SK-N-SH (cell line): ENCODE data around the gene AGFG1. TPM values are rescaled to one million over a fixed set of nuclear protein-coding genes. Genes with fewer than 3 reads are reported as not detected.

ENCODE experiments used
- CTCF ChIA-PET: fragments of 300-600, 350-600 bp; formaldehyde crosslinking; extraction: SDS; loops from one replicate; lab custom pipeline; 2021; lab: Yijun Ruan, JAX
- POLR2A ChIA-PET: fragments of 350-600 bp; sonication (Branson Sonifier 250); formaldehyde crosslinking; extraction: SDS; loops from one replicate; lab custom pipeline; 2020; ENCODE audit warnings: antibody characterized with exemption, inconsistent platforms; lab: Yijun Ruan, JAX
- DNase-seq: peaks from one replicate; pipeline ENCODE4 v3.0.0; 2012
- H2AFZ ChIP-seq: fragments of 200-600 bp; sonication (generic); 2 replicates; pipeline ENCODE4 v1.8.1; 2016; ENCODE audit warnings: antibody characterized with exemption, mild to moderate bottlenecking, low read depth
- H3F3A ChIP-seq: fragments of 200-600 bp; sonication (generic); replicated peaks from 2 replicates; pipeline ENCODE3; 2016; ENCODE audit warnings: antibody characterized with exemption, mild to moderate bottlenecking; ENCODE audit not compliant: insufficient read depth
- H3K27ac ChIP-seq, 2 experiments: fragments of 200-500 bp in 1 of 2; fragments of 200-600 bp in 1 of 2; sonication (Bioruptor generic) in 1 of 2; sonication (generic), shearing (Covaris generic) in 1 of 2; 2 replicates each; pipeline versions ENCODE4 v1.5.1 to v1.6.1; 2014 to 2016; ENCODE audit warnings: low read depth in 2 of 2, inconsistent platforms in 1 of 2, low read length in 1 of 2, mild to moderate bottlenecking in 1 of 2, mixed read lengths in 1 of 2
- H3K27me3 ChIP-seq: fragments of 200-600 bp; sonication (generic), shearing (Covaris generic); 2 replicates; pipeline ENCODE4 v1.6.1; 2016; ENCODE audit warnings: mixed run types; ENCODE audit not compliant: insufficient read depth
- H3K36me3 ChIP-seq, 2 experiments: fragments of 200-500 bp in 1 of 2; fragments of 200-600 bp in 1 of 2; sonication (Bioruptor generic) in 1 of 2; sonication (generic) in 1 of 2; replicated peaks in 1 of 2; 2 replicates each; pipeline versions ENCODE3 to v1.5.1; 2014 to 2016; ENCODE audit warnings: low read length in 1 of 2, mild to moderate bottlenecking in 1 of 2; ENCODE audit not compliant: insufficient read depth in 2 of 2, control insufficient read depth in 1 of 2
- H3K4me1 ChIP-seq, 2 experiments: fragments of 200-500 bp in 1 of 2; fragments of 200-600 bp in 1 of 2; sonication (Bioruptor generic) in 1 of 2; sonication (generic), shearing (Covaris generic) in 1 of 2; 2 replicates each; pipeline versions ENCODE4 v1.5.1 to v1.6.1; 2014 to 2016; ENCODE audit warnings: low read depth in 1 of 2, low read length in 1 of 2, mixed run types in 1 of 2; ENCODE audit not compliant: insufficient read depth in 2 of 2, control insufficient read depth in 1 of 2
- H3K4me2 ChIP-seq: fragments of 200-600 bp; sonication (generic), shearing (Covaris generic); 2 replicates; pipeline ENCODE4 v1.6.1; 2017; ENCODE audit warnings: mixed run types
- H3K4me3 ChIP-seq, 2 experiments: fragments of 200-500 bp in 1 of 2; fragments of 200-600 bp in 1 of 2; sonication (Bioruptor generic) in 1 of 2; sonication (generic), shearing (Covaris generic) in 1 of 2; 2 replicates each; pipeline versions ENCODE4 v1.5.1 to v1.8.1; 2014 to 2016; ENCODE audit warnings: low read depth in 2 of 2, inconsistent platforms in 1 of 2, low read length in 1 of 2, mild to moderate bottlenecking in 1 of 2, mixed read lengths in 1 of 2, moderate library complexity in 1 of 2
- H3K79me2 ChIP-seq: fragments of 200-600 bp; sonication (generic); 2 replicates; pipeline ENCODE4 v1.8.1; 2017; ENCODE audit warnings: mild to moderate bottlenecking; ENCODE audit not compliant: insufficient read depth
- H3K9ac ChIP-seq: fragments of 200-600 bp; sonication (generic); 2 replicates; pipeline ENCODE4 v1.6.1; 2017; ENCODE audit warnings: mixed run types
- H3K9me2 ChIP-seq: fragments of 200-600 bp; sonication (generic); 2 replicates; pipeline ENCODE4 v1.6.1; 2017; ENCODE audit warnings: mixed run types
- H3K9me3 ChIP-seq: fragments of 200-600 bp; sonication (generic); 2 replicates; pipeline ENCODE4 v1.6.1; 2017; ENCODE audit warnings: mixed run types, mild to moderate bottlenecking, moderate library complexity
- H4K20me1 ChIP-seq: fragments of 200-600 bp; sonication (generic); 2 replicates; pipeline ENCODE4 v1.6.1; 2017; ENCODE audit warnings: mild to moderate bottlenecking, mixed run types; ENCODE audit not compliant: insufficient read depth
- EP300 ChIP-seq, 2 experiments: IDR thresholded peaks; 2 replicates each; pipeline versions ENCODE4 v1.4.0 to v1.6.1; 2012; ENCODE audit warnings: borderline replicate concordance in 1 of 2, low read depth in 1 of 2, low read length in 1 of 2
- FOXJ3 ChIP-seq: sonication (generic); formaldehyde crosslinking; IDR thresholded peaks from 2 replicates; pipeline ENCODE4 v1.5.1; 2020; ENCODE audit warnings: mild to moderate bottlenecking, missing genetic modification reagents
- JUND ChIP-seq: IDR thresholded peaks from 2 replicates; pipeline ENCODE4 v1.4.0; 2012
- MXI1 ChIP-seq: IDR thresholded peaks from 2 replicates; pipeline ENCODE4 v1.6.1; 2012; ENCODE audit warnings: mild to moderate bottlenecking, low read depth, low read length, improper control_type of control experiment
- RAD21 ChIP-seq: IDR thresholded peaks from 2 replicates; pipeline ENCODE4 v1.6.1; 2012; ENCODE audit warnings: mild to moderate bottlenecking, low read length
- RFX5 ChIP-seq: IDR thresholded peaks from 2 replicates; pipeline ENCODE4 v1.6.1; 2012; ENCODE audit warnings: mild to moderate bottlenecking, improper control_type of control experiment, low read length
- SIN3A ChIP-seq: IDR thresholded peaks from 2 replicates; pipeline ENCODE4 v1.6.1; 2012; ENCODE audit warnings: low read depth, mild to moderate bottlenecking, low read length, moderate library complexity, borderline replicate concordance
- YY1 ChIP-seq: IDR thresholded peaks from 2 replicates; pipeline ENCODE4 v1.4.0; 2012; ENCODE audit warnings: low read depth, mild to moderate bottlenecking
- ZBTB33 ChIP-seq: IDR thresholded peaks from 2 replicates; pipeline ENCODE4 v1.4.0; 2012; ENCODE audit warnings: low read depth, borderline replicate concordance
- WGBS: methylation state at CpG from one replicate; pipeline ENCODE4 v1.1.6; 2017; ENCODE audit warnings: low lambda C conversion rate; 5-methylcytosine and 5-hydroxymethylcytosine counted together
- polyA plus RNA-seq, 3 experiments: library from polyadenylated mRNA; depleted of rRNA; stranded (reverse); fragments of >200 nt; gene quantifications; 2 replicates each; pipeline ENCODE4 v1.2.3, GENCODE V29; 2012
- TF ChIP-seq, protein P1 (sequence below): fragments of 200-600 bp; sonication (generic); IDR thresholded peaks from 2 replicates; pipeline ENCODE4 v1.6.1; 2017; ENCODE audit warnings: antibody characterized with exemption, mild to moderate bottlenecking, moderate library complexity
- TF ChIP-seq, protein P2 (sequence below): IDR thresholded peaks from 2 replicates; pipeline ENCODE4 v1.4.0; 2012; ENCODE audit warnings: low read depth, borderline replicate concordance
- TF ChIP-seq, protein P3 (sequence below): IDR thresholded peaks from 2 replicates; pipeline ENCODE4; 2012

The AGFG1 gene
- polyA plus RNA-seq, 1 of the 3 experiments (the other 2 are of a cell fraction): 42.3 TPM

GRCh38 chr2:227486688-227487087 is 14.7 kb downstream of the AGFG1 start:
- peaks cover 10% of the 10 kb centered on the region for H3F3A ChIP-seq
- H3K36me3 ChIP-seq: peaks cover under 1 to 14% of the 10 kb centered on the region in 2 experiments
- H3K4me1 ChIP-seq: peaks cover 0 to 20% of the 10 kb centered on the region in 2 experiments; a peak in 2 of 4 replicates
- no peak overlapping the region for H3K4me2 ChIP-seq
- H3K9me3 ChIP-seq: 0 out of 2 replicates have a peak, but pooled peaks cover 4% of the 10 kb centered on the region
- peaks cover 89% of the 10 kb centered on the region for H4K20me1 ChIP-seq
- no peak overlapping the region for H2AFZ ChIP-seq
- DNase-seq: no peak
- H3K27ac ChIP-seq: no peak overlapping the region
- 93% methylated on average over 2 of the region's 2 CpGs for WGBS
- H3K27me3 ChIP-seq: no peaks in the 10 kb centered on the region
- H3K9ac ChIP-seq: no peak overlapping the region
- H3K4me3 ChIP-seq: no peak overlapping the region
- ChIA-PET POLR2A (no interaction called here), CTCF (no interaction called here)
- H3K79me2 ChIP-seq: peaks cover 98% of the 10 kb centered on the region
- H3K9me2 ChIP-seq: no peaks in the 10 kb centered on the region
- TF ChIP-seq, protein P1, sequence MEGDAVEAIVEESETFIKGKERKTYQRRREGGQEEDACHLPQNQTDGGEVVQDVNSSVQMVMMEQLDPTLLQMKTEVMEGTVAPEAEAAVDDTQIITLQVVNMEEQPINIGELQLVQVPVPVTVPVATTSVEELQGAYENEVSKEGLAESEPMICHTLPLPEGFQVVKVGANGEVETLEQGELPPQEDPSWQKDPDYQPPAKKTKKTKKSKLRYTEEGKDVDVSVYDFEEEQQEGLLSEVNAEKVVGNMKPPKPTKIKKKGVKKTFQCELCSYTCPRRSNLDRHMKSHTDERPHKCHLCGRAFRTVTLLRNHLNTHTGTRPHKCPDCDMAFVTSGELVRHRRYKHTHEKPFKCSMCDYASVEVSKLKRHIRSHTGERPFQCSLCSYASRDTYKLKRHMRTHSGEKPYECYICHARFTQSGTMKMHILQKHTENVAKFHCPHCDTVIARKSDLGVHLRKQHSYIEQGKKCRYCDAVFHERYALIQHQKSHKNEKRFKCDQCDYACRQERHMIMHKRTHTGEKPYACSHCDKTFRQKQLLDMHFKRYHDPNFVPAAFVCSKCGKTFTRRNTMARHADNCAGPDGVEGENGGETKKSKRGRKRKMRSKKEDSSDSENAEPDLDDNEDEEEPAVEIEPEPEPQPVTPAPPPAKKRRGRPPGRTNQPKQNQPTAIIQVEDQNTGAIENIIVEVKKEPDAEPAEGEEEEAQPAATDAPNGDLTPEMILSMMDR: no peak

DNA sequence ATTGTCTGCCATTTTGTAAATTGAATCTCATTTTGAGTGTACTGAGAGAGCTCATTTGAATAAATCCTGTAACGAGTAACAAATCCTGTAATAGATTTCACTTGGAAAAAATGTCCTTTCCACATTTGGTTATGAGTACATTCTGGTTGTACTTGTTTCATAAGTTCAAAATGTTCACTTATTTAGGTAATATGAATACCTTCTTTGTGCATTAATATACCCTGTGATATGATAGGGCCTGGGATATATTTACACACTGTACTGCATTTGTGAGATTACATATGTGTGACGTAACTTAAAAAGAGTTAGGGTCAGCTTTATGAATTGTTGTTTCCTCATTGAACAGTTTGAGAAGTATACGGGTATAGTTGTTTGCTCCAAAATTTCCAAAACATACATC is 16.1 kb downstream of the AGFG1 start:
- TF ChIP-seq RAD21 (no peak), YY1 (no peak), SIN3A (no peak), ZBTB33 (no peak), EP300 (IDR thresholded peaks at IDR 0.05; ENCODE audit: borderline replicate concordance in 1 of 2, low read depth in 1 of 2, low read length in 1 of 2) (no peak), JUND (no peak), FOXJ3 (no peak), RFX5 (no peak), MXI1 (no peak)
- TF ChIP-seq, protein P2, sequence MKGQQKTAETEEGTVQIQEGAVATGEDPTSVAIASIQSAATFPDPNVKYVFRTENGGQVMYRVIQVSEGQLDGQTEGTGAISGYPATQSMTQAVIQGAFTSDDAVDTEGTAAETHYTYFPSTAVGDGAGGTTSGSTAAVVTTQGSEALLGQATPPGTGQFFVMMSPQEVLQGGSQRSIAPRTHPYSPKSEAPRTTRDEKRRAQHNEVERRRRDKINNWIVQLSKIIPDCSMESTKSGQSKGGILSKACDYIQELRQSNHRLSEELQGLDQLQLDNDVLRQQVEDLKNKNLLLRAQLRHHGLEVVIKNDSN: no peak
- TF ChIP-seq, protein P3, sequence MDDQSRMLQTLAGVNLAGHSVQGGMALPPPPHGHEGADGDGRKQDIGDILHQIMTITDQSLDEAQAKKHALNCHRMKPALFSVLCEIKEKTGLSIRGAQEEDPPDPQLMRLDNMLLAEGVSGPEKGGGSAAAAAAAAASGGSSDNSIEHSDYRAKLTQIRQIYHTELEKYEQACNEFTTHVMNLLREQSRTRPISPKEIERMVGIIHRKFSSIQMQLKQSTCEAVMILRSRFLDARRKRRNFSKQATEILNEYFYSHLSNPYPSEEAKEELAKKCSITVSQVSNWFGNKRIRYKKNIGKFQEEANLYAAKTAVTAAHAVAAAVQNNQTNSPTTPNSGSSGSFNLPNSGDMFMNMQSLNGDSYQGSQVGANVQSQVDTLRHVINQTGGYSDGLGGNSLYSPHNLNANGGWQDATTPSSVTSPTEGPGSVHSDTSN: no peak
- no peak for DNase-seq
- peaks cover 0 to 12% of the 10 kb centered on the region in 2 experiments; a peak in 2 of 4 replicates for H3K4me1 ChIP-seq
- peaks cover 77% of the 10 kb centered on the region for H4K20me1 ChIP-seq
- no peak overlapping the region for H2AFZ ChIP-seq
- H3K27ac ChIP-seq: no peak overlapping the region
- H3K79me2 ChIP-seq: peaks cover 98% of the 10 kb centered on the region
- peaks cover 8 to 22% of the 10 kb centered on the region in 2 experiments for H3K36me3 ChIP-seq
- no peak overlapping the region for H3K4me3 ChIP-seq
- CTCF ChIA-PET: interaction anchor here (0.9 to 1.5 kb wide), 3 partner anchors 10 to 12 kb away, joined by 3 to 4 read pairs (median 3); no protein-coding TSS in a partner anchor
- no peak overlapping the region for H3K9ac ChIP-seq
- H3K27me3 ChIP-seq: no peaks in the 10 kb centered on the region
- no peak overlapping the region for H3K4me2 ChIP-seq
- peaks cover 3% of the 10 kb centered on the region for H3F3A ChIP-seq
- POLR2A ChIA-PET: no interaction called here
- H3K9me2 ChIP-seq: no peaks in the 10 kb centered on the region; the same call in 1 of the 2 replicates
- 0 out of 2 replicates have a peak, but pooled peaks cover 4% of the 10 kb centered on the region for H3K9me3 ChIP-seq
- WGBS: 94% methylated on average over 3 of the region's 3 CpGs
